ENCODE measurements around the gene EGFL7. TPM values are rescaled to one million over a fixed set of nuclear protein-coding genes. Genes with fewer than 3 reads are reported as not detected.

Gene EGFL7
- total and polyA plus RNA-seq, 10 of the 15 experiments (the other 5 are each of a cell fraction or from before 2014, with no cell fraction given): 0.06 to 0.46 (median 0.19) TPM; not detected in 5

DNA sequence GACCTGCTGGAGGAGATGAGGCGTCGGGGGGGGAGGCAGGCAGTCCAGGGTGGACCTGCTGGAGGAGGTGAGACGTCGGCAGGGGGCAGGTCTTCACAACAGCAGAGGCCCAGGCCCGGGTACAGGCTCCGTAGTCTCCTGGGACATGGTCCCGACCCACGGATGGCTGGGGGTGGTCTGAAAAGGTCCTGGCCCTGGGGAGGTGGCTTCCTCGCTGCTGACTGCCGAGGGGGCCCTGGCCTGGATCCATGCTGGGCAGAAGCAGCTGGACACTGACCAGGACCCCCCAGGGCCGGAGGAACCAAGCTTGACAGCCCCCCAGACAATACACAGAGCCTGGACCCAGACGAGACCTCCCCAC, 8.5 kb downstream of the EGFL7 start (continued):
- TF ChIP-seq, protein P1, sequence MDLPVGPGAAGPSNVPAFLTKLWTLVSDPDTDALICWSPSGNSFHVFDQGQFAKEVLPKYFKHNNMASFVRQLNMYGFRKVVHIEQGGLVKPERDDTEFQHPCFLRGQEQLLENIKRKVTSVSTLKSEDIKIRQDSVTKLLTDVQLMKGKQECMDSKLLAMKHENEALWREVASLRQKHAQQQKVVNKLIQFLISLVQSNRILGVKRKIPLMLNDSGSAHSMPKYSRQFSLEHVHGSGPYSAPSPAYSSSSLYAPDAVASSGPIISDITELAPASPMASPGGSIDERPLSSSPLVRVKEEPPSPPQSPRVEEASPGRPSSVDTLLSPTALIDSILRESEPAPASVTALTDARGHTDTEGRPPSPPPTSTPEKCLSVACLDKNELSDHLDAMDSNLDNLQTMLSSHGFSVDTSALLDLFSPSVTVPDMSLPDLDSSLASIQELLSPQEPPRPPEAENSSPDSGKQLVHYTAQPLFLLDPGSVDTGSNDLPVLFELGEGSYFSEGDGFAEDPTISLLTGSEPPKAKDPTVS (IDR thresholded peaks at IDR 0.05; ENCODE audit: low read depth, low read length): no peak
- TF ChIP-seq, protein P2, sequence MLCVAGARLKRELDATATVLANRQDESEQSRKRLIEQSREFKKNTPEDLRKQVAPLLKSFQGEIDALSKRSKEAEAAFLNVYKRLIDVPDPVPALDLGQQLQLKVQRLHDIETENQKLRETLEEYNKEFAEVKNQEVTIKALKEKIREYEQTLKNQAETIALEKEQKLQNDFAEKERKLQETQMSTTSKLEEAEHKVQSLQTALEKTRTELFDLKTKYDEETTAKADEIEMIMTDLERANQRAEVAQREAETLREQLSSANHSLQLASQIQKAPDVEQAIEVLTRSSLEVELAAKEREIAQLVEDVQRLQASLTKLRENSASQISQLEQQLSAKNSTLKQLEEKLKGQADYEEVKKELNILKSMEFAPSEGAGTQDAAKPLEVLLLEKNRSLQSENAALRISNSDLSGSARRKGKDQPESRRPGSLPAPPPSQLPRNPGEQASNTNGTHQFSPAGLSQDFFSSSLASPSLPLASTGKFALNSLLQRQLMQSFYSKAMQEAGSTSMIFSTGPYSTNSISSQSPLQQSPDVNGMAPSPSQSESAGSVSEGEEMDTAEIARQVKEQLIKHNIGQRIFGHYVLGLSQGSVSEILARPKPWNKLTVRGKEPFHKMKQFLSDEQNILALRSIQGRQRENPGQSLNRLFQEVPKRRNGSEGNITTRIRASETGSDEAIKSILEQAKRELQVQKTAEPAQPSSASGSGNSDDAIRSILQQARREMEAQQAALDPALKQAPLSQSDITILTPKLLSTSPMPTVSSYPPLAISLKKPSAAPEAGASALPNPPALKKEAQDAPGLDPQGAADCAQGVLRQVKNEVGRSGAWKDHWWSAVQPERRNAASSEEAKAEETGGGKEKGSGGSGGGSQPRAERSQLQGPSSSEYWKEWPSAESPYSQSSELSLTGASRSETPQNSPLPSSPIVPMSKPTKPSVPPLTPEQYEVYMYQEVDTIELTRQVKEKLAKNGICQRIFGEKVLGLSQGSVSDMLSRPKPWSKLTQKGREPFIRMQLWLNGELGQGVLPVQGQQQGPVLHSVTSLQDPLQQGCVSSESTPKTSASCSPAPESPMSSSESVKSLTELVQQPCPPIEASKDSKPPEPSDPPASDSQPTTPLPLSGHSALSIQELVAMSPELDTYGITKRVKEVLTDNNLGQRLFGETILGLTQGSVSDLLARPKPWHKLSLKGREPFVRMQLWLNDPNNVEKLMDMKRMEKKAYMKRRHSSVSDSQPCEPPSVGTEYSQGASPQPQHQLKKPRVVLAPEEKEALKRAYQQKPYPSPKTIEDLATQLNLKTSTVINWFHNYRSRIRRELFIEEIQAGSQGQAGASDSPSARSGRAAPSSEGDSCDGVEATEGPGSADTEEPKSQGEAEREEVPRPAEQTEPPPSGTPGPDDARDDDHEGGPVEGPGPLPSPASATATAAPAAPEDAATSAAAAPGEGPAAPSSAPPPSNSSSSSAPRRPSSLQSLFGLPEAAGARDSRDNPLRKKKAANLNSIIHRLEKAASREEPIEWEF (IDR thresholded peaks at IDR 0.05; ENCODE audit: insufficient replicate concordance, low read depth, low read length): no peak
- no peak for TF ChIP-seq ETV6 (conservative IDR thresholded peaks at IDR 0.05 in 1 of 2, IDR thresholded peaks at IDR 0.05 in 1 of 2; ENCODE audit: borderline replicate concordance in 1 of 2, low read depth in 1 of 2)
- no peak for TF ChIP-seq ZNF384 (IDR thresholded peaks at IDR 0.05; ENCODE audit: borderline replicate concordance, low read depth, low read length)
- no peak for TF ChIP-seq HDGF (IDR thresholded peaks at IDR 0.05)
- TF ChIP-seq BCL11A (IDR thresholded peaks at IDR 0.05; ENCODE audit: low read depth, low read length): no peak
- TF ChIP-seq, protein P3, sequence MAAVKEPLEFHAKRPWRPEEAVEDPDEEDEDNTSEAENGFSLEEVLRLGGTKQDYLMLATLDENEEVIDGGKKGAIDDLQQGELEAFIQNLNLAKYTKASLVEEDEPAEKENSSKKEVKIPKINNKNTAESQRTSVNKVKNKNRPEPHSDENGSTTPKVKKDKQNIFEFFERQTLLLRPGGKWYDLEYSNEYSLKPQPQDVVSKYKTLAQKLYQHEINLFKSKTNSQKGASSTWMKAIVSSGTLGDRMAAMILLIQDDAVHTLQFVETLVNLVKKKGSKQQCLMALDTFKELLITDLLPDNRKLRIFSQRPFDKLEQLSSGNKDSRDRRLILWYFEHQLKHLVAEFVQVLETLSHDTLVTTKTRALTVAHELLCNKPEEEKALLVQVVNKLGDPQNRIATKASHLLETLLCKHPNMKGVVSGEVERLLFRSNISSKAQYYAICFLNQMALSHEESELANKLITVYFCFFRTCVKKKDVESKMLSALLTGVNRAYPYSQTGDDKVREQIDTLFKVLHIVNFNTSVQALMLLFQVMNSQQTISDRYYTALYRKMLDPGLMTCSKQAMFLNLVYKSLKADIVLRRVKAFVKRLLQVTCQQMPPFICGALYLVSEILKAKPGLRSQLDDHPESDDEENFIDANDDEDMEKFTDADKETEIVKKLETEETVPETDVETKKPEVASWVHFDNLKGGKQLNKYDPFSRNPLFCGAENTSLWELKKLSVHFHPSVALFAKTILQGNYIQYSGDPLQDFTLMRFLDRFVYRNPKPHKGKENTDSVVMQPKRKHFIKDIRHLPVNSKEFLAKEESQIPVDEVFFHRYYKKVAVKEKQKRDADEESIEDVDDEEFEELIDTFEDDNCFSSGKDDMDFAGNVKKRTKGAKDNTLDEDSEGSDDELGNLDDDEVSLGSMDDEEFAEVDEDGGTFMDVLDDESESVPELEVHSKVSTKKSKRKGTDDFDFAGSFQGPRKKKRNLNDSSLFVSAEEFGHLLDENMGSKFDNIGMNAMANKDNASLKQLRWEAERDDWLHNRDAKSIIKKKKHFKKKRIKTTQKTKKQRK (IDR thresholded peaks at IDR 0.05; ENCODE audit: low read depth, low read length): no peak
- TF ChIP-seq TCF7 (IDR thresholded peaks at IDR 0.05; ENCODE audit: borderline replicate concordance): no peak
- TF ChIP-seq EGR1 (IDR thresholded peaks at IDR 0.05; ENCODE audit: borderline replicate concordance in 1 of 2, low read depth in 2 of 2, low read length in 2 of 2): no peak

All from GM12878 (cell line).